HG02623 (cell line): ENCODE results near the gene TRIM29.

ENCODE experiments used
- ATAC-seq: cut with Tn5 transposase; IDR thresholded peaks from one replicate; pipeline ENCODE4 v1.9.1; 2021; ENCODE audit warnings: moderate library complexity; ENCODE audit not compliant: unreplicated experiment

Gene TRIM29

DNA sequence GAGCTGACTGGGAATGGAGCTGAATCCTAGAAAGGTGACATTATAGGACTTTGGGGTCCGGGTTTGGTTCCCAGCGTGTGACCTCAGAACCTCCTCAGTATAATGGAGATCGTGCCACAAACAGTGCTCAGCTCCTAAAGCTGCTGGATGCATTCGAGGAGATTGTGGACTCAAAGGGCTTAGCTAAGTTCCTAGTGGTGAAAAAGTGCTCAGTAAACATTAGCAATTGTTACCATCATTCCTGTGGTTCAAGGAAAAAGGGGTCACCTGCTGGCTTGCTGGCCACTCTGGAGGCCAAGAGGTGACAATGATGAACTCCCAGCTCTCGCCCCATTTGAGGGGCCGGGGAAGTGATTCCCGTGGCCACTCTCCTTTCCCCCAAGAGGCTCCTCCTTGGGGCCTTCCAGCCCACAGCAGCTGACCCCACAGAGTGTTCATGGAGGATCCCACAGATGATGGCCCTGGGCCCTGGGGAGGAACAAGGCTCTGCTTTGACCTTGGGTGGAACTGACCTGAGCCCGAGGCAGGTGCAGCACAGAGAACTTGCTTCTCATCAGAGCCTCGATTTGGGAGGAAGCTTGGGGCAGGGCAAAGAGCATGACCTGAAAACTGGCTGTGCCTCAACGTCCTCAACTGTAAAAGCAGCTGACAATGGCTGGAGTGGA lies 40.1 kb downstream of the TRIM29 start:
- ATAC-seq: no peak

DNA sequence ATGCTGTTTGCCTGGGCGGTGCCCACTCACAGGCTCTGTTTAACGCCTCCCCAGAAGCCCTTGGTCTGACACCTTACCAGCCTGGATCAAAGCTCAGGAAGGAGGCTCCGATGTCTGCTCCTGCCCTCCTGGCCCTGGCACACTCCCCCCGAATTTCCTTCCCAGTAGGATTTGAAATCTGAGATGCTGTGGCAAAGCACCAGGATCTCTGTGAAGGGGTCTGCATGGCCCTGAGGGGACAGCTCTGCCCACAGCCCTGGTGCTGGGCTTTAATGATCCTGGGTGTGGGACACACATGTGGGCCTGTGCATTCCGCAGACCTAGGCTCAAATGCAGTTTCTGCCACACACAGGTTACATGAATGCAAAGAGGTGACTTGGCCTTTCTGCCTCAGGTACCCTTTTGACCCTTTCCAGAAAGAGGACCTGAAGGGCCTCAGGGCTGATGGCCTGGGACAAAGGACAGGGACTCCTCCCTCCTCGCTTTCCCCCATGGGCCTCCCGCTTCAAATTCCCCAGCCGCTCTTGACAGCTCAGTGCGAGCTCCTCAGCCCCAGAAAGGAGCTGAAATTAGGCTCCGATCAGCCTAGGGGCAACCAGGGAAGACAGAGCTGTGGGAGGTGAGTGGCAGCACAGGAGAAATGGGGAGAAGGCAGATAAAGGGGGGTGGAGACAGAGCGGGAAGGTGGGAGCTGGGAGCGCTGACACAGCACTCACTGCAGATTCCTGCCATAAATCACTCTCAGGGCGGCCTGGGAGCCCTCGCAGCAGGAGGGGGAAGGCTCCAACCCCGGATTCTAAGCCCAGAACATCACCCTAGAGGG lies 41.3 kb downstream of the TRIM29 start:
- no peak for ATAC-seq

DNA sequence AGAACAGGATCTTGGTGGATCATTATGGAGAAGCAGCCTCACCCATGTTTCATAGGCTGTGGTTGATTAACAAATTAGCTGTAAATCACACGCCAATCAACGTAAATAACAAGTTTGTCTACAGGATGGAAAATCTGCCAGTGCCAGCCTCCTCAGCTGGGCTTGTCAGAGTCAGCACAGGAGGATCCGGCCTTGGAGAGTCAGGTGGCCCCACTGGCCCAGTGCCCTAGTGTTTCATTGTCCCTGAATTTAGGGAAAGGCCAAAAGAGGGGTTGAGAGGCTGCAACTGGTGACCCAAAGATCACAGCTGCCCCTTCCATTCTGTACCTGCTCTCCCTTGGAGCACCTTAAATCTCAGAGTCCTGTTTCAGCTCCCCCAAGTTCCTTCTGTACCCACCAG lies 42.4 kb downstream of the TRIM29 start:
- ATAC-seq: no peak

DNA sequence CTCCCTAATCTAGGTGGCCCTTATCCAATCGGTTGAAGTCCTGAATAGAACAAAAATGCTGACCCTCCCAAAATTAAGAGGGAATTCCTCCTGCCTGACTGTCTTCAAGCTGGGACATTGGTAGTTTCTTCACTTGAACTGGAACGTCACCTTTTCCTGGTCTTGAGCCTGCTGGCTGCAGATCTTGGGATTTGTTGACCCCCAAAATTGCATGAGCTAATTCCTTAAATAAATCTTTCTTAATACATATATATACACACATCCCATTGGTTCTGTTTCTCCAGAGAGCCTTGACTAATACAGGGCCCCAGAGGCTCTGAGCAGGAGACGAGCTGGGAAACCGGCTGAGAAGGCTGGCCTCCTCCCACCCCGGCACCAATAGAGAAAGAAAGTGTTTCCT lies 46.2 kb downstream of the TRIM29 start:
- no peak for ATAC-seq

DNA sequence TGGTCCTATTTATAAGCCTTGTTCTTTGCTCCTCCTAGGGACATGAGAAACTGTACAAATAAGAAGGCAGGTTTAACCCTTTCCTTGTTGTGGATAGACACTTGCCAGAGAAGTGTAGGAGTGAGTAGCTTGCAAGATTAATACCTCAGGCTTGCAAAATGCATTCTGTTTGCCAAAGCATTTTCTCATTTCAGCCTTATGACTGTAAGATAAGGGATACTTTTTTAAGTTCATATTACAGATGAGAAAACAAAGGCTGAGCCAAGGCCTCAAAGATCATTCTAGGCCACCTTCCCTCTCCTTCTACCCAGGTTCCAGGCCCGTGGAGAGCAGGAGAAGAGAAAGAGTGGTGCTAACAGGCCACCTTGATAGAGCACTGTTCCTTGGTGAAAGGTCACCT lies 46.8 kb downstream of the TRIM29 start:
- no peak for ATAC-seq

DNA sequence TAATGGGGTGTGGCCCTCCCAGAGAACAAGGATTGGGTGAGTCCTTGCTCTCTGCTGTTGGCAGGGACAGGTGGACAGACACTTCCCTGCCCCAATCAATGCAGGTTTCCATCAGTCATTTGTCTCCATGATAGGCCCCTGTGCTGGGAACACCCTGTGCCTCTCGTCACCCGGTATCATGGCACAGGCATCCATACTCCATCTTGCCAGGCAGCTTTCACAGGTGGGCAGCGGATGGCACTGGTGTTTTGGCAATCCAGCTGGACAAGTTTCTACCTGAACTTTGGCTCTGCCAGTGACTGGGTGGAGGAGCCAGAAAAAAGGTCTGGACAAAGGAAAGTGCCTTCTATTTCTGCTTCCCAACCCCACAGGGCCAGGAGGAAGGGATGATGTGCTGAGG lies 47.5 kb downstream of the TRIM29 start:
- ATAC-seq: no peak

DNA sequence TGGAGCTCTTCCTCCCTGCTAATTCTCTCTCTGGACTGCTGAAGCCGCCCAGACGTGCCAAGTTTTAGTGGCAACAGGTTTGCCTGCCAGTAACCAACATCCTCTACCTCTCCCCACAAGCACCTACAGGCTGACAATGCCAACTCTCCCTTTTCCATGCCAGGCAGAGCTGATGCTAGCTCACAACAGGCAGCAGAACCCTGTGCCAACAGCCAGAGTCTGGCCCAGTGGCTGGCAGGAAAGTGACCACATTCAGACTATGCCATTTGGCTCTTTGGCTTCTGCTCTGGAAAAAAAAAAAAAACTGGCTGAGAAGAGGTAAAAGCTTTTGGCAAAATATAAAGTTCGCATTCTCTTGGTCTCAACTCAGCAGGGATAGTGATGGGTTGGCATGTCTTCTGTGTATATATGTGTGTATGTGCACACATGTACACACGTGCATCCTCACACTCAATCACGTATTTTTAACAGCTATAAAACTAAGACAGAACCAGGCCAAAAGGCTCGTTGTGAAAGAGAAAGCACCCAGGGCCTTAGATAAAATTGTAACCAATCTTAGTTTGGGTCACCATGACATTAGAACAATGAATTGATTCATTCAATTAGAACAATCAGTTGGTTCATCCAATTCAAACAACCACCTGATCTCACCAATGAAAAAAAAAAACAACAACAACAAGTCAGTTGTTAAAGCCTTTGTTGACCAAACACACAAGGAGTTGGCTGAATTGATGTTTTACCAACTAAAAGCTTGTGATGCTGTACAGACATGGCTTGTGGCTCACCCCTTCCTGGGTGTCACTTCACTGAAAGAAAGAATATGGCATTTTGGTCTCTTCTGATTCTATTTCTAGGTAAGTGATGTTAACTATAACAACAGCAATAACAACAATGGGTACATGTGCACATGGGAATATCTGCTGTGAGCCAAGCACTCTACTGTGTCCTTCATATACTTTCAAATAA lies 48.6 kb downstream of the TRIM29 start:
- ATAC-seq: no peak

DNA sequence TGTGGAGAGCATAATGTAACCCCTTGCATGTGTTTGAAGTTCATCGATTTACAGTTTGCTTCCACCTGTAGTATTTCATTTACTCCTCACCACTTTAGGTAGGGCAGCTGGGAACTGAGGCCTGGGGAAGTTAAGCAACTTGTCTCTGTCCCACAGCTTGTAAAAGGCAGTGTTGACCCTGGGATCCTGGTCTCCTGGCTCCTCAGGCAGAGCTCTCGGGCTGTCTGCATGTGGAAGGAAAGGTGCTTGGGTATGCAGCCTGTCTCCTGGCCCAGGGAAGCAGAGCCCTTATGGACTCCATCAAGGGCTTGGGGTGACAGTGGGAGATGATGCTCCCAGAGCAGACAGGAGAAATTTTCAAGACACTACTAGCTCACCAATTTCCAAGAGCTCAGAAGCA lies 49.9 kb downstream of the TRIM29 start:
- no peak for ATAC-seq

DNA sequence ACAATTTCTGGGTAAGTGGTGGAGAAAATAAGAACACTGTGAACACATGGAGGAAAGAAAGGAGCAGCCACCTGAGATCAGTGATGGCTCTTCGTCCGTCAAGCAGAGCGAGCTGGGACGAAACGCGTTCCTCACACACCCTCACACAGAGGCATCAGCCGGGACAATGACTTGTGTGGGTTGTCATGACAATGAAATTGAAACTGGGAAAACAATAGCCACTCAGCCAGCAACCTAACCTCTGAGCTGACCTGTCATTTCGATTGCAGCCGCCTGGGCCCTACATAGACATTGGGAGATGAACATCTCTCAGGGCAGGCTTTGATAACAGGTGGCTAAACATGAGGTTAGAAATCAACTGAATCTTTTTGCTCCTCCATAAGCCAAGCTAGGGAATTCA lies 51.3 kb downstream of the TRIM29 start:
- no peak for ATAC-seq

DNA sequence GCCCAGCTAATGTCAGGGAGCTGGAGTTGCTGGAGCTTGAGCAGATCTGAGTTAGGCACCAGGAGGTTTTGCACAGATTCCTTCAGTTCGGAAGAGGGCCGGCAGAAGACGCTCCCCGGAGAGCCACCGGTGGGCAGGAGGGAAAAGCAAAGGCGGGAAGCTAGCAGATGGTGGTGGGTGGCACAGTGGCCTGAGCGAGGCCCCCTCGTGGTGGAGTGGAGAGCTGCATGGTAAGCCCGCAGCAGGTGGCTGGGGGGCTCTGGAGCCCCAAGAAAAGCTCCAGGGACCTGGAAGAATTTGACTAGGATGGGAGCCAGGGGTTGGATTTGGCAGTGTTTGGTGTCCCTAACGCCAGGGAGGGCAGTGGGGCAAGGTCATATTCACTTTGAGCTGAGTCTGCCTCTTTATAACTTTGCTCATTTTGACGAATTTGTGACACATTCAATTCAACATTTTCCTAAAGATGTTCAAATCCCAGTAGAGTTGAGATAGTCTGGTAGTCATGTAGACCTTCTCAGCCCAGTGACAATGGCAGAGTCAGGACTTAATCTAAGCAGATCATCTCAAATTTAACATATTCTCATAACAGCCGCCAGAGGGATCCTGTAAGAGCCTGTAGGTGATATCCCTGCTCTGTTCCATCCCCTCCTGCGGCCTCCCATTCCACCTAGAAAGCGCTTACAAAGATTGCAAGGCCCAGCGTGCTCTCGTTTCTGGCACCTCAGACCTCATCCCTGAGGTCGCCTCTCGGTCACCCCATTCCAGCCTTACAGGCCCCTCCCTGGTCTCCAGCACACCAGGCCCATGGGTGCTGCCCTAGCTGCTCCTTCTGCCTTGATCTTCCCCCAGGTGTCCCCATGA lies 57.9 kb downstream of the TRIM29 start:
- ATAC-seq: no peak

DNA sequence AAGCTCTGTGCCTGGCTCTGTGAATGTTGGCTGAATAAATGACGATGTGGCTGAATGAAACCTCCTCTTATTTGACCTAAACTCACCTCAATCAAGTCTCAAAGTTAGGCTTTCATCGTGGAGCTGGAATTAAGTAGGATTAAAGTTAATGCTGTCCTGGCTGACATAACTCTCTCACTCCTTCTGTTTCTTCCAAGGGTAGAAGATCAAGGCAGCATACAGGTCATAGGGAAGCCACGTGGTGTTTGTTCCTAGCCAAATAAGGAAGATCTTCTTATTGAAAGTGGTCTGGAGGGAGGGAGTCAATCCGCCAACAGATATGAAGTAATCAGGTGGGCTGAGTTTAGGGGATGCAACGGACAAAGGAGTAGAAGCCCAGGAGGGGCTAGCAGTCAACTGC lies 59.5 kb downstream of the TRIM29 start:
- no peak for ATAC-seq

DNA sequence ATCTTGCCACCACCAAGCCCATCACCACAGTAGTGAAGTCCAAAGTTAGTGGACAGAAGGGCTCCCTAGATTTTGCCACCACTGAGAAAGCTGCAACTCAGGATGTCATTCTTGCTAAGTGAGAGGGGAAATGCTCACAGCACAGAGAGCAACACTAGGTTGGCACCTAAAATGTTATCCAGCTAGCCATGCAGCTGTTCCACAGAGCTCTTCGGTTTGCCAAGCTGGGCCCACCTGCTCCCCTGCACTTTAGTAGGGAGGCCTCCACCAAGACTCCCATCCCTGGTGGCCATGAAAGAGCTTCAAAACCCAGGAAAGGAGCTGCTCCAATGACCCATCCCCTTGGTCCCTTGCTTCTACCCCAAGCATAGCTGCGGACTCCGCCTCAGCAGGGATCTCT lies 63.8 kb downstream of the TRIM29 start:
- ATAC-seq: no peak

DNA sequence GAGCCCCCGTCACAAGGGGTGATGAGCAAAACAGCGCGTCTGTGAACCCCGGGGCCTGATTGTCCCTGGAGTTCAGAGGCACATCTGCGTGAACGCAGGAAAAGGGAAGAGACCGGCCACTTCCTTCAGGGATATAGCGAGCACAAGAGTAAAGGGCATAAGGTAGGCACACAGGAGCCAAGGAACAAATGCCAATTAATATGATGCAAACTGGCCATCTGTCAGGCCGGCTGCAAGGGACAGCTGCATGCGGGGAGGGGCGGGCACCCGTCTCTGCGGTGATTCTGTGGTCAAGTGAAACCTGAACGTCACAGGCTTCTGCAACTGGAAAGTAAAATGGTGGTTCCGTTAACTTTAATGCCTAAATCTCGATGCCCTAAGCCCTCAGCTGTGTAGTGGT lies 64.7 kb downstream of the TRIM29 start:
- no peak for ATAC-seq

DNA sequence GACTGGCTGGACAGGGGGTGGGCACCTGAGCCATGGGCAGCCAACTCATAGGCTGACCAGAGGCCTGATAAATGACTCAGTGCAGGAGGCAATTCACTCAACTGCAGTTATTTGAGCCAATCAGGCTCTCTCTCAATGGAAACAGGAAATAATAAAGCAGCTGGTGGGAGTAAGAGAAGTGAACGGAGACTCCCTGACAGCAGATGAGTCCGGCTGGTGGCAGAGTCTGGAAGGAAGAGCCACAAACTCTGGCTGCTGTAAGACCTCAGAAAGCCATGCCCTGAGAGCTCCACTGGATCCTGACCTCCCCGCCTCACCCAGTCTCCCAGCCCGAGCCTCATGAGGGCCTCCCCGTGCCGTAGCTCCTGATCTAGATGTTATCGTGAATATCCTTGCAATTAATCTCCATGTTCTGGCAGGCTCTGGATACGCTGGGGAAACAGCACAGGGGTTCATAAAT lies 69.8 kb downstream of the TRIM29 start:
- no peak for ATAC-seq

DNA sequence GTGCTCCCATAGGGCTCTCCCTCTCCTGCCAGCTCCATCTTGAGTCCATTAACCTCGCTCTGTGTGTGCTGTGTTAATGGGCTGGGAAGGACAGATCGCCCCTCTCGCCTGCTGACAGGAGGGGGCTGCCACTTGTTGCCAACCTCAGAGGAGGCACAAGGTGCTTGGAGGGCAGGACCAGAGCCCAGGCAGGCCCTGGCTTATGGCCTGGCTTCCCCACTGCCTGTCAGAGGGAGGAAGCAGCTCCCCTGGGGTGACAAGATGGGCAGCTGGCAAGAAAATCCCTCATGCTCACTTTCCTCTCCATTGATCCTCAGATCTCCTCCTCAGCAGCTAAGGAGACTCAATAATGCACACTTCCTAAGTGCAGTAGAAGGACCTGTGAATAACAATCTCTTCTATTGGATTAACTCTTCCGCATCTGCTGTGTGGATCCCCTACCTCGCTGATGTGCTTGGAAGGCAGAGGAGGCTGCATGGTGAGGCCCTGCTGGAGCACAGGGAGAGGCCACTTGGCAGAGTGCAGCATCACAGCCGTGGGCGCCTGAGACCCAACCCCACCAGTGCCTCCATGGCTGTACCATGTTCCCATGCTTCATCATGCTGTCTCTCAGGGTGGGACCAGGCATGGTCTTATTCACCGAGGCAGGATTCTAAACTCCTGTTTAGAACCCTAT lies 70.3 kb downstream of the TRIM29 start:
- ATAC-seq: no peak

DNA sequence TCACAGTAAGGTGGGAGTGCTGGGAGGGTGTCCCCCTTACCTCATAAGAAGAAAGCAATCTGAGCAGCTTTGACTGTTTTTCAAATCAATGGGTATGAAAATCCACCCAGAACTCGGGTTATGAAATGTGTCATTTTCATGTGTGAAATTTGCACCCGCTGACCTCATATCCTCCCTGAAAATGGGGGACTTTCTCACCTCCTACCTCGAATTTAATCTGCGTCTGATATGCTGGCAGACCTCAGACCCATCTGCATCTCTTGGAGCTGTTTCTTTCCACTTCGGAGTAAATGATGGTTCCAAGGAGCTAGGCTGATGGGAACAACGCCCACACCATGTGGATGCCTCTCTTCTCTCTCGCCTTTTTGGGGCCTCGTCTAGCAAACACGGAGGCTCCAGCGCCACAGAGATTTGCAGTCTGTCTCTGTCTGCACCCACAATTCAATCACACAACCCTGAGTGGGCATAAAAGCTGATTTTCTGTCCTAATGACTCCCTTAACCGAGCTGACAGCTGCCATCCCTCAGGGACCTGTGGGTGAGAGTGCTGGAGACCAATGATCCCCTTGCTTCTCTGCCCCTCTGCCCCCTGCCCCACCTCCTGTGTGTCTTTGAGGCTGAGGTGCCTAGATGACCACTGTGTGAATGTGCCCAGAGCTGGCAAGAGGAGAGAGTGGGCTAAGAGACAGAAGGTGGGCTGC lies 71.0 kb downstream of the TRIM29 start:
- ATAC-seq: no peak

DNA sequence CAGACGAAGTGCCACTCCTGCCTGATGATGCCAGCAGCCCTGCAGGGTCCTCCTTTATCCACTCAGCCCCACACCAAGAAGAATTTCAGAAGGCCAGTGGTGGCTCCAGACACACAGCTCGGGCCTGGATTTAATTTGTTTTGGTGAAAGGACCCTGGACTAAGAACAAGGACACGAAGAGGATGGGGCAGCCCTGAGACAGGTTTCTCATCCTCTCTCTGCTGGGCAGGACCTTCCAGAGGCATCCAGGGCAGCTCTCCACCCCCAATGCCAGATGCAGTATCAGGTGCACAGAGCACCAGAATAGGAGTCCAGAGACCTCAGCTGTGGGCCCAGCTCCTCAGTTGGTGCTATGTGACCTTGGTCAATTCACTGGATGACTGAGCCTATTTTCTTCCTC lies 72.0 kb downstream of the TRIM29 start:
- ATAC-seq: no peak

DNA sequence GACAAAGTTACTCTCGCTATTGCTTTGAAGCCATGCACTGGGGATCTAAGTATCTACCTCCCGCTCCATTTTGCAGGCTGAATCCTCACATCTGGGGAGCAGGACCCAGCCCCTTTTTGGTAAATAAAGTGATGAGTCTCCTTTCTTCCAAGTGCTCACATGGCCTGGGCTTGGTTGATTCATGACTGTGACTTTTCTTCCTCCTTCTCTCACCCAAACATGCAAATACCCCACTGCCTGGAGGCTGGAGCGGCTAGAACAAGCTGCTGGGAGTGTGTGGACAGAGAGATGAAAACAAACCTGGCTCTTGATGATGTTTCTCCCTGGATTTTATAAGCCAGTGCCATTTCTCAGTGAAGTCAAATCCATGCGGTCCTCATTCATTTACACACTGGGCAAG lies 72.7 kb downstream of the TRIM29 start:
- ATAC-seq: no peak

DNA sequence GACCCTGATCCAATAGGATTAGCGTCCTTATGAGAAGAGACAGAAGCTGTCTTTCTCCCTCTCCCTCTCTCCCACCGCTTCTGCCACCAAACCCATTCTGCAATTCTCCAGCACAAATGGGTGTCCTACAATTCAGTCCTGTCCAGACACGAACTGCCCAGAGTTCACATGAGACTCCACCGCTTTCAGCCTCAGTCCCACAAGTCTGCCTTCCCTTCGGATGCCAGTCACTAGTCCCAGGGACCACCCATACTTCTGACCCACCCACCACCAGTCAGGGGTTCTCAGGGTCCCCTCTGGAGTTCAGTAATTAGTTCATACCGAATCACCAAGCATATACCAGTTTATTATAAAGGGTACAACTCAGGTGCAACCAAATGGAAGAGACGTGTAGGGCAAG lies 73.6 kb downstream of the TRIM29 start:
- ATAC-seq: no peak
